Erythroblast (primary cell): ENCODE measurements around the gene SMAD4.

Experiments
- GATA1 ChIP-seq: IDR thresholded peaks from 2 replicates; pipeline ENCODE4 v1.6.1; 2011; ENCODE audit warnings: low read depth, mild to moderate bottlenecking, control low read depth, low read length, moderate library complexity
- POLR2A ChIP-seq: IDR thresholded peaks from 2 replicates; pipeline ENCODE4 v1.6.1; 2011; ENCODE audit warnings: mild to moderate bottlenecking, low read length

- no peak for TF ChIP-seq POLR2A
- TF ChIP-seq GATA1: no peak
Observed at GRCh38 chr18:51123936-51124486, 94.0 kb downstream of the SMAD4 start.
